Astrocyte (in vitro differentiated cells and primary cell): ENCODE results near the gene OR1N1. TPM values are rescaled to one million over a fixed set of nuclear protein-coding genes. Genes with fewer than 3 reads are reported as not detected.

ENCODE experiments used
- total RNA-seq: library from RNA; stranded (reverse); gene quantifications from 2 replicates; pipeline ENCODE4 v1.2.1, GENCODE V29; 2021

The OR1N1 gene
- total RNA-seq, 1 donor from 2014 or later: not detected

Other genes with a start within 250 kb of the OR1N1 start
- gene PTGS1, start 156.3 kb downstream of the OR1N1 start, total RNA-seq: 0.23 and 0.41 TPM in 2 replicates
- not detected in 2 replicates for gene OR1J1, start 49.4 kb downstream of the OR1N1 start, total RNA-seq
- not detected in 2 replicates for gene OR1J2, start 16.5 kb downstream of the OR1N1 start, total RNA-seq
- not detected in 2 replicates for gene OR1J4, start 8.2 kb downstream of the OR1N1 start, total RNA-seq
- not detected in 2 replicates for gene OR1N2, start 25.8 kb upstream of the OR1N1 start, total RNA-seq
- not detected in 2 replicates for gene OR1L8, start 56.1 kb upstream of the OR1N1 start, total RNA-seq
- not detected in 2 replicates for gene OR1Q1, start 87.4 kb upstream of the OR1N1 start, total RNA-seq
- not detected in 2 replicates for gene OR1B1, start 130.3 kb upstream of the OR1N1 start, total RNA-seq
- gene OR1L1, start 134.4 kb upstream of the OR1N1 start, total RNA-seq: not detected in 2 replicates
- gene OR1L3, start 147.8 kb upstream of the OR1N1 start, total RNA-seq: not detected in 2 replicates
- not detected in 2 replicates for gene OR1L4, start 196.7 kb upstream of the OR1N1 start, total RNA-seq
- not detected in 2 replicates for gene OR1L6, start 215.0 kb upstream of the OR1N1 start, total RNA-seq